Measurements from ENCODE around the gene RAP1GDS1. TPM values are rescaled to one million over a fixed set of nuclear protein-coding genes. Genes with fewer than 3 reads are reported as not detected.

Gene RAP1GDS1
- polyA plus RNA-seq, 3 donors = 23.6 to 37.9 (median 37.8) TPM

GRCh38 chr4:98377559-98377958 is 116.4 kb downstream of the RAP1GDS1 start:
- no peak overlapping the region for H3K4me2 ChIP-seq (replicated peaks; ENCODE audit: extremely low read depth, low read length, poor library complexity, severe bottlenecking)
- no peaks in the 10 kb centered on the region for H3K27me3 Mint-ChIP-seq (ENCODE audit: low read depth in 3 of 3)

GRCh38 chr4:98381306-98381705 is 120.1 kb downstream of the RAP1GDS1 start:
- no peaks in the 10 kb centered on the region for H3K27me3 ChIP-seq (ENCODE audit: control insufficient read depth in 2 of 2, insufficient read depth in 2 of 2, low read length in 2 of 2)
- H3K36me3 ChIP-seq (replicated peaks in 1 of 2; ENCODE audit: control insufficient read depth in 1 of 2, insufficient read depth in 2 of 2, low read length in 2 of 2) = peaks cover 3 to 13% of the 10 kb centered on the region in 2 donors
- Mint-ChIP-seq H3K36me3 (peaks cover 7 to 8% of the 10 kb centered on the region in 2 donors), H3K9me3 (no peaks in the 10 kb centered on the region), H3K27ac (no peak overlapping the region), H3K27me3 (ENCODE audit: low read depth in 3 of 3) (no peaks in the 10 kb centered on the region), H3K4me3 (no peak overlapping the region), H3K4me1 (peaks cover 2% of the 10 kb centered on the region)
- H3K27ac ChIP-seq (ENCODE audit: low read depth in 1 of 2, low read length in 2 of 2) = no peak overlapping the region
- no peaks in the 10 kb centered on the region for H3K79me2 ChIP-seq (ENCODE audit: insufficient read depth, low read length)
- no peaks in the 10 kb centered on the region for H3K4me1 ChIP-seq (ENCODE audit: control insufficient read depth in 1 of 2, insufficient read depth in 2 of 2, low read length in 2 of 2)
- no peak overlapping the region for H3K4me2 ChIP-seq (replicated peaks; ENCODE audit: extremely low read depth, low read length, poor library complexity, severe bottlenecking)
- no peak overlapping the region for H3K4me3 ChIP-seq (replicated peaks in 1 of 3; ENCODE audit: low read depth in 2 of 3, low read length in 3 of 3)
- no peak overlapping the region for H3K9ac ChIP-seq (ENCODE audit: insufficient read depth, low read length, poor library complexity, severe bottlenecking)
- H4K20me1 ChIP-seq (ENCODE audit: insufficient read depth, low read length) = no peaks in the 10 kb centered on the region
- DNase-seq = no peak
- no peak overlapping the region for H2AFZ ChIP-seq (ENCODE audit: insufficient read depth, low read depth, low read length, poor library complexity, severe bottlenecking)
- no CpG with 5 or more reads among the region's 2 CpGs for WGBS (ENCODE audit: insufficient coverage)
- no peaks in the 10 kb centered on the region for H3K9me3 ChIP-seq (replicated peaks in 1 of 2; ENCODE audit: control insufficient read depth in 1 of 2, insufficient read depth in 1 of 2, low read length in 2 of 2)
- intact Hi-C loops (cut with micrococcal nuclease) = no loop called here
- TF ChIP-seq CTCF (IDR thresholded peaks at IDR 0.05) = no peak

More at GRCh38 chr4:98377559-98377958, 116.4 kb downstream of the RAP1GDS1 start:
- no peaks in the 10 kb centered on the region for H3K27me3 ChIP-seq (ENCODE audit: control insufficient read depth in 2 of 2, insufficient read depth in 2 of 2, low read length in 2 of 2)
- H3K27ac Mint-ChIP-seq = no peak overlapping the region
- H3K4me1 Mint-ChIP-seq = peaks cover 2% of the 10 kb centered on the region
- no peak overlapping the region for H3K9ac ChIP-seq (ENCODE audit: insufficient read depth, low read length, poor library complexity, severe bottlenecking)
- no peaks in the 10 kb centered on the region for H4K20me1 ChIP-seq (ENCODE audit: insufficient read depth, low read length)
- no peak for DNase-seq
- no peak for TF ChIP-seq CTCF (IDR thresholded peaks at IDR 0.05)
- no peaks in the 10 kb centered on the region for H3K9me3 Mint-ChIP-seq
- H3K9me3 ChIP-seq (replicated peaks in 1 of 2; ENCODE audit: control insufficient read depth in 1 of 2, insufficient read depth in 1 of 2, low read length in 2 of 2) = no peaks in the 10 kb centered on the region
- no peak overlapping the region for H3K4me3 ChIP-seq (replicated peaks in 1 of 3; ENCODE audit: low read depth in 2 of 3, low read length in 3 of 3)
- no peaks in the 10 kb centered on the region for H3K4me1 ChIP-seq (ENCODE audit: control insufficient read depth in 1 of 2, insufficient read depth in 2 of 2, low read length in 2 of 2)
- no peak overlapping the region for H3K27ac ChIP-seq (ENCODE audit: low read depth in 1 of 2, low read length in 2 of 2)
- peaks cover 6 to 31% of the 10 kb centered on the region in 2 donors for H3K36me3 ChIP-seq (replicated peaks in 1 of 2; ENCODE audit: control insufficient read depth in 1 of 2, insufficient read depth in 2 of 2, low read length in 2 of 2)
- intact Hi-C loops (cut with micrococcal nuclease) = no loop called here
- peaks cover 17 to 26% of the 10 kb centered on the region in 2 donors for H3K36me3 Mint-ChIP-seq
- H2AFZ ChIP-seq (ENCODE audit: insufficient read depth, low read depth, low read length, poor library complexity, severe bottlenecking) = no peak overlapping the region
- no peak overlapping the region for H3K4me3 Mint-ChIP-seq
- no CpG with 5 or more reads among the region's 1 CpG for WGBS (ENCODE audit: insufficient coverage)
- H3K79me2 ChIP-seq (ENCODE audit: insufficient read depth, low read length) = no peaks in the 10 kb centered on the region

Data from CD14-positive monocyte (primary cell).